T-helper 17 cell (primary cell): ENCODE results near the gene KIRREL1. TPM values are rescaled to one million over a fixed set of nuclear protein-coding genes. Genes with fewer than 3 reads are reported as not detected.

ENCODE experiments used
- ATAC-seq: fragments of 150-1000 bp; cut with Tn5 transposase; 2 replicates; pipeline ENCODE4 v1.10.0; 2021; ENCODE audit warnings: mild to moderate bottlenecking, moderate library complexity
- DNase-seq, 3 donors: peaks; one replicate each; pipeline versions ENCODE4 v3.0.0 to v3.0.0-alpha.2; 2020 to 2021
- H3K9me3 ChIP-seq: one replicate; pipeline ENCODE4 v1.7.0; 2013; ENCODE audit warnings: low read length, mild to moderate bottlenecking; ENCODE audit not compliant: control insufficient read depth, poor library complexity, severe bottlenecking
- H3K27ac Mint-ChIP-seq: one replicate; pipeline ENCODE4 v1.8.0; 2022; ENCODE audit warnings: mild to moderate bottlenecking, moderate library complexity, mixed read lengths
- H3K27me3 Mint-ChIP-seq: one replicate; pipeline ENCODE4 v1.8.0; 2022; ENCODE audit warnings: mixed read lengths
- H3K36me3 Mint-ChIP-seq: one replicate; pipeline ENCODE4 v1.8.0; 2022; ENCODE audit warnings: low read depth, mixed read lengths
- H3K4me1 Mint-ChIP-seq: one replicate; pipeline ENCODE4 v1.8.0; 2022; ENCODE audit warnings: mild to moderate bottlenecking, mixed read lengths
- H3K4me3 Mint-ChIP-seq: one replicate; pipeline ENCODE4 v1.8.0; 2022; ENCODE audit warnings: mild to moderate bottlenecking, moderate library complexity, mixed read lengths
- total RNA-seq, 4 donors: library from RNA in 2 of 4; stranded (reverse) in 2 of 4; gene quantifications; one replicate each; pipeline ENCODE4 v1.2.3 and lab custom pipeline; 2022 to 2026

Gene KIRREL1
- total RNA-seq, 2 donors from 2014 or later, result not detected

- Mint-ChIP-seq H3K4me3 (no peak overlapping the region), H3K27ac (no peak overlapping the region)
- ATAC-seq, result no peak
These were observed 42.6 kb downstream of the KIRREL1 start for GRCh38 chr1:158035976-158036583.

DNA sequence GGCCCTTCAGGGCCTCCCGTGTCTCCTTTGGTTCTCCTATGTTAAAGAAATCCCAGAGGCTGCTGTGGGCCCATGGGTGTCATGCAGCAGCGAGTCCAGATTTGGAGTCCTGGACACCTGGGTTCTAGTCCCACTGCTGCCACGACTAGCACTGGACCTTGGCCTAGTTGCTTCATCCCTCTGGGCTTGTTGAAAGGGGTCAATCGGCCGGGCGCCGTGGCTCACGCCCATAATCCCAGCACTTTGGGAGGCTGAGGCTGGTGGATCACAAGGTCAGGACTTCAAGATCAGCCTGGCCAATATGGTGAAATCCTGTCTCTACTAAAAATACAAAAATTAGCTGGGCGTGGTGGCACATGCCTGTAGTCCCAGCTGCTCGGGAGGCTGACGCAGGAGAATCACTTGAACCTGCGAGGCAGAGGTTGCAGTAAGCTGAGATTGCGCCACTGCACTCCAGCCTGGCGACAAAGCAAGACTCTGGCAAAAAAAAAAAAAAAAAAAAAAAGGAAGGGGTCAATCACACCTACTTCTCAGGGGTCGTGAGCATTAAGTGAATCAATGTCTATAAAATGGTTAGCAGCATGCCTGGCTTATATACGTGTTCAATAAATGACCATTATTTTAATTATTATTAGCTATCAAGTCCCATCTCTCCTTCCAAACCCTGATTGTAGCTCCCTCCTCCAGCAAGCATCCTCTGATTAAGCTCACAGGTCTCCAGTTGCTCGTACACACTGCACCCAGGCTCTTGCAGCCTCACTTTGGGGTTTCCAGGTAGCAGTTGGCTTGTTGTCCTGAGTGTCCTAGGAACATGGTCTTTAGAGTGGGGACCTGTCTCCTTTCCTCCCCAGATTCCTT, 43.8 kb downstream of the KIRREL1 start:
- DNase-seq, result no peak
- Mint-ChIP-seq H3K27ac (no peak overlapping the region), H3K4me1 (no peaks in the 10 kb centered on the region), H3K4me3 (no peak overlapping the region), H3K27me3 (peaks cover 47% of the 10 kb centered on the region), H3K36me3 (no peaks in the 10 kb centered on the region)
- no peaks in the 10 kb centered on the region for H3K9me3 ChIP-seq
- no peak for ATAC-seq

More at GRCh38 chr1:158035976-158036583, 42.6 kb downstream of the KIRREL1 start:
- H3K9me3 ChIP-seq, result no peaks in the 10 kb centered on the region
- no peak for DNase-seq
- H3K36me3 Mint-ChIP-seq, result no peaks in the 10 kb centered on the region
- no peaks in the 10 kb centered on the region for H3K4me1 Mint-ChIP-seq
- H3K27me3 Mint-ChIP-seq, result peaks cover 56% of the 10 kb centered on the region

GRCh38 chr1:158037866-158038359, 44.5 kb downstream of the KIRREL1 start:
- Mint-ChIP-seq H3K36me3 (no peaks in the 10 kb centered on the region), H3K4me3 (no peak overlapping the region), H3K4me1 (no peaks in the 10 kb centered on the region), H3K27ac (no peak overlapping the region), H3K27me3 (peaks cover 45% of the 10 kb centered on the region)
- no peak for DNase-seq
- no peaks in the 10 kb centered on the region for H3K9me3 ChIP-seq
- no peak for ATAC-seq

DNA sequence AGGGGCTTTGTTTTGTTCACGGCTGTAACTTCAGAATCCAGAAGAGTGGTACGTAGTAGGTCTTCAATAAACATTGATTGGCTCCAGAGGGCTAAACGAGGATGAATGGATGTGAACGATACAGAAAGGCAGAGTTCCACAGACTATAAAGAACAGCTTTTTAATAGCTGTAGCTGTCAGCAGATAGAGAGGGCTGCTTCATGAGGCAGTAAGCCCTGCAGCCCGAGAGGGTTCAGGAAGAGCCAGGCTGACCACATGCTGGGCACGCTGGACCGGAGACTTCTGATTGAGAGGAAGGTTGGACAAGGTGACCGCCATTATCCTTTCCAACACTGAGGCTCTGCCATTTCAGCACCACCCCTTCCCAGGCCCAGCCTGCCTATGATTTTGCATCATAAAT, 45.3 kb downstream of the KIRREL1 start:
- H3K9me3 ChIP-seq, result no peaks in the 10 kb centered on the region
- no peaks in the 10 kb centered on the region for H3K36me3 Mint-ChIP-seq
- no peak overlapping the region for H3K4me3 Mint-ChIP-seq
- H3K27ac Mint-ChIP-seq, result no peak overlapping the region
- H3K4me1 Mint-ChIP-seq, result no peaks in the 10 kb centered on the region
- ATAC-seq (no peak), DNase-seq (no peak)
- peaks cover 40% of the 10 kb centered on the region for H3K27me3 Mint-ChIP-seq

DNA sequence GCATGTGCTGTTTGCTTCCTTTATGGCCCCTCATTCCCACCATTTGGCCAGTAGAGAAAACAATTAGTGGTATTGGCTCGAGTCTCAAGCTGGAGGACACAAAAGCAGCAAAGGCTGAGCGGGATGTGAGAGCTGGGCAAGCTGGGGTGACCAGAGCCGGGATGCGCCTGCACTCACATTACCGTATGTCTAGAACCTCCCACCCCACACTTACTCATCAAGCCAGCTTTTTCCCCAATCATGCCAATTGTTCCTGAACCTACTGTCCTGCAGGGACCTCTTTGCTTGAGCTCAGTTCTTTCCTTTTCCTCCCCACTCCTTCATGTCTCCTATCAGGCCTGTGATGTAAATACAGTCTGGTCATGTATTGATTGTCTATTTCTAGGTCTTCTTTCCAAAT, 45.9 kb downstream of the KIRREL1 start:
- DNase-seq (no peak), ATAC-seq (no peak)
- Mint-ChIP-seq H3K4me3 (no peak overlapping the region), H3K36me3 (no peaks in the 10 kb centered on the region), H3K27me3 (peaks cover 40% of the 10 kb centered on the region), H3K27ac (no peak overlapping the region), H3K4me1 (no peaks in the 10 kb centered on the region)
- H3K9me3 ChIP-seq, result no peaks in the 10 kb centered on the region

GRCh38 chr1:158040323-158040722, 46.9 kb downstream of the KIRREL1 start:
- no peaks in the 10 kb centered on the region for H3K9me3 ChIP-seq
- peaks cover 46% of the 10 kb centered on the region for H3K27me3 Mint-ChIP-seq
- DNase-seq (no peak), ATAC-seq (no peak)
- H3K27ac Mint-ChIP-seq, result no peak overlapping the region
- no peaks in the 10 kb centered on the region for H3K4me1 Mint-ChIP-seq
- no peak overlapping the region for H3K4me3 Mint-ChIP-seq
- no peaks in the 10 kb centered on the region for H3K36me3 Mint-ChIP-seq

DNA sequence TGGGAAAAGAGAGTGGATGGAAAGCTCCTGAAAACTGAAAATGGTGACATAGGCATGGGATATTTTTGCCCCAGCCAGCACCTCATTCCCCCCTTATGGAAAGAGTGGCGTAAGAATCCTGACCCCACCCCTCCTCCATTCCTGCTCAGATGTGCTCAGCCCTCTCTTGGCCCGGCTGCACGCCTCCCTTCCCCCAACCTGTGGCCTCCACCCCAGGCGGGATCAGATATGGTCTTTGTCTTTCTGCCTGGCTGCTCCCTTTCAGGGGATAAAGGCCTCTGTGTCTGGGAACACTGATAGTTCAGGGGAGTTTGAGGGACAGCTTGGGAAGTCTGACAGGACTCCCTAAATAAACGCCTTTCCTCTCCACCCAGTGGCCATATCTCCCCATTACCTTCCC, 49.8 kb downstream of the KIRREL1 start:
- no peaks in the 10 kb centered on the region for H3K36me3 Mint-ChIP-seq
- no peaks in the 10 kb centered on the region for H3K9me3 ChIP-seq

DNA sequence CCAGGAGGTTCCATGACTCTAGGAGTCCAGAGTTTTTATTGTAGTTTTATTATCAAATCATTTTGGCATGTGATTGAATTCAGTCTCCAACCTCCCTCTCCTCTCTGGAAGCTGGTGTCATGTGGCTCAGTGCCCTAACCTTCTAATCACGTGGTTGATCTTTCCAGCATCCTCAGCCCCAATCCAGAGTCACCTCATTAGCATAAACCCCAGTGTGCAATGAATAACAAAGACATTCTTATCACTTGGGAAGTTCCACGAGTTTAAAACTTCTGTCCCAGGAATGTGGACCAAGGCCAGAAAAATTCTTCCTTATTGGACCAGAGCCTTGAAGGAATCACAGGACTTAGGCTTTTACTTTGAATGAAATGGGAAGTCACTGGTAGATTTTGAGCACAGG, 52.2 kb downstream of the KIRREL1 start:
- Mint-ChIP-seq H3K4me1 (no peaks in the 10 kb centered on the region), H3K36me3 (no peaks in the 10 kb centered on the region), H3K4me3 (no peak overlapping the region), H3K27me3 (peaks cover 11% of the 10 kb centered on the region), H3K27ac (no peak overlapping the region)
- no peaks in the 10 kb centered on the region for H3K9me3 ChIP-seq
- DNase-seq, result no peak
- no peak for ATAC-seq

More for the DNA sequence above, 49.8 kb downstream of the KIRREL1 start:
- H3K27me3 Mint-ChIP-seq, result peaks cover 31% of the 10 kb centered on the region
- H3K4me3 Mint-ChIP-seq, result no peak overlapping the region
- no peak for DNase-seq
- H3K4me1 Mint-ChIP-seq, result no peaks in the 10 kb centered on the region
- H3K27ac Mint-ChIP-seq, result no peak overlapping the region
- no peak for ATAC-seq

DNA sequence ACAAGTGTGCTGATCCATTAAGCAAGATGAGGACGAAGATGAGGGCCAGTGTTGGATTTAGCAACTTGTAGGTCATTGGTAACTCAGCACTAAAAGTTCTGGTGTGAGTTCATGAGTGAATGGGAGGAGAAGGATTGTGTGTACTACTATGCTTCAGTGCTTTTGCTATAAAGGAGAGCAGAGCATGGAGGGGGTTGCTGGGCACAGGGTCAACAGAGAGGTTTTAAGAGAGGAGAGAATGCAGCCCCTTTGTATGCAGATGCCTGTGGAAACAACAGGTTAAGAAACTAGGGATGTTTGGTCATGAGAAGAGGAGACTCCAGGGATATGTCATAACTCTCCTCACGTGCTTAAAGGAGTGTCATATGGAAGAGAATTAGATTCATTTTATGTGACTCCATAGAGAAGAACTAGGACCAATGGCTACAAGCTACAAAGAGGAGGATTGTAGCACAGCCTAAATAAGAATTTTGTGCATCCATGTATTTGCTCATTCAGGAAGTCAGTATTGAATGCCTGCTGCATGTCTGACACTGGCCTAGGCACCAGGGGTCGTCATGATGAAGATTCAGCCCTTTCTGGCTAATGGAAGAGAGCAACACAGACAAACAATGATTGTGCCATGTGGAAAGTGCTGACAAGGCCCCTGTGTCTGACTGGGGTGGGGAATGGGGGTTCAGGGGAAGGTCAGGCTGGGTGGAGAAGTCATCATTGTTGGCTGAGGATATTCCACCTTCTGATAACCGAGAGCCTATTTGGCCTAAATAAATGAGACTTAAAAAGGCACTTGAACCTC, 53.5 kb downstream of the KIRREL1 start:
- H3K36me3 Mint-ChIP-seq, result no peaks in the 10 kb centered on the region
- H3K9me3 ChIP-seq, result no peaks in the 10 kb centered on the region
- no peak overlapping the region for H3K27ac Mint-ChIP-seq
- H3K4me3 Mint-ChIP-seq, result no peak overlapping the region
- DNase-seq, result no peak
- peaks cover 18% of the 10 kb centered on the region for H3K27me3 Mint-ChIP-seq
- ATAC-seq, result no peak
- H3K4me1 Mint-ChIP-seq, result no peaks in the 10 kb centered on the region

DNA sequence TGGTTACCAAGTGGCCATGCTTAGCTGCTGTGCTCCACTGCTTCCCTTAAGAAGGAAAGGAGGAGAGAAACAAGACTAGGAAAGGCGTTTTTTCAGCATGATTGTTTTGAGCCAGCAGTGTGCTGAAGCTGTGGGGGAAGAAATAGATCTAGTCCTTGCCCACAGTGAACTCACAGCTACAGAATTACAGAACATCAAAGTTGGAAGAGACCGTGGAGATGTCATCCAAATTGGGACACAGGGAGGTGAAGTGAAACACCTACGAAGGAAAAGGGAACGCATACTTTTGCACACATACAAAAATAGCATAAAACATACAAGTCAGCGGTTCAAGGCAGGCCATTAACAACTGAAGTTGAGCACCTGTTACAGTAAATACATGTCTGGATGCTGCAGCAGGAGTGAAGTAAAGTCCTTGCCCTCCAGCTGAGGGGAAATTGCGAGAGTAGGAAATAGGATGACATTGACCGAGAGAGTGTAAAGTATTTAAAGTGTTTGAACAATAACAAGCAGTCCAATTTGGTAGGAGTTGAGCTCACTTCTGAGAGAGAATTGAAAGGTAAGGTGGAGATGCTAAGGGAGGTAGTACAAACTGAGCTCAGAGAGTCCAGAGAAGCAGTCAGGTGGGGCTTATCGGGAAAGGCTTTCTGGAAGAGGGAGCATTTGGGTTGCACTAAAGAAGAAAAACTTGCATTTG, 55.1 kb downstream of the KIRREL1 start:
- Mint-ChIP-seq H3K4me1 (no peaks in the 10 kb centered on the region), H3K27ac (no peak overlapping the region), H3K4me3 (no peak overlapping the region), H3K27me3 (peaks cover 32% of the 10 kb centered on the region), H3K36me3 (no peaks in the 10 kb centered on the region)
- H3K9me3 ChIP-seq, result no peaks in the 10 kb centered on the region
- ATAC-seq (no peak), DNase-seq (no peak)

- Mint-ChIP-seq H3K27me3 (peaks cover 38% of the 10 kb centered on the region), H3K36me3 (no peaks in the 10 kb centered on the region), H3K4me1 (no peaks in the 10 kb centered on the region), H3K4me3 (no peak overlapping the region), H3K27ac (no peak overlapping the region)
- H3K9me3 ChIP-seq, result no peaks in the 10 kb centered on the region
- DNase-seq (no peak), ATAC-seq (no peak)
These were observed 56.4 kb downstream of the KIRREL1 start for GRCh38 chr1:158049853-158050252.

DNA sequence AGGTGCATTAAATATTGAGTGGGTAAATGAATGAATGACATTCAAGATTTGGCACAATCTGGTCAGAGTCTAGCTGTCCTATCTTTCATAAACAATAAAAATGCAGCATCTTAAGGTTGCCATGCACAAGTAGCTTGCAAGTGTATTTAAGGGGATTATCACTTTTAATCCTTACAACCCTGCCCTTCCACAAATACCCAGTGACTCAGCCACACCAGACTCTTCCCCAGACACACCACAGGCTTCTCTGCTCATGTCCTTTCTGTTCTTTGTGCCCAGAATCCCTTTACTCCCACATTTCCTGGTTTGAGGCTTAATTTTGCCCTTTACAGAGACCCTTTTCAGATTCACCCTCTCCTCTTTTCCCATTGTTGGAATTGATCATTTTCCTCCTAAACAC, 59.8 kb downstream of the KIRREL1 start:
- DNase-seq (no peak), ATAC-seq (no peak)
- Mint-ChIP-seq H3K4me1 (no peaks in the 10 kb centered on the region), H3K4me3 (no peak overlapping the region), H3K36me3 (peaks cover 2% of the 10 kb centered on the region), H3K27me3 (peaks cover 59% of the 10 kb centered on the region), H3K27ac (no peak overlapping the region)
- no peaks in the 10 kb centered on the region for H3K9me3 ChIP-seq

DNA sequence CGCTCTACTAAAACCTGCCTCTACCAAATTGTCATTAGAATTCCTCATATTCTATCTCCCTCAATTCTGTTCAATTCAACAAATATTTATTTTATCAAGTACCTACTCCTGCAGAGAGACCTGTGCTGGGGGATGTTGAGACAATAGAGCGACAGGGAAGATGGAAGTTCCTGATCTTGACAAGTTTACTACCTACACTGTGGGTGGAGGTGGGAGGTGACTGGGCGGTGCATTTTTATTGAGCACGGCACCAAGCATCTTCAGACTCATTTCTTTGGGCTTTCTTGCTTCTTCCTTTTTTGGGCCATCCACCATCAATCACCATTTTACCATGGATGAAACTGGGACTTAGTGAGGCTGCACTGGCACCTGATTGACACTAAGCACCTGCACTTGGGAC, 61.3 kb downstream of the KIRREL1 start:
- Mint-ChIP-seq H3K27me3 (peaks cover 70% of the 10 kb centered on the region), H3K4me1 (no peaks in the 10 kb centered on the region), H3K4me3 (no peak overlapping the region), H3K27ac (no peak overlapping the region), H3K36me3 (peaks cover 2% of the 10 kb centered on the region)
- ATAC-seq (no peak), DNase-seq (no peak)
- no peaks in the 10 kb centered on the region for H3K9me3 ChIP-seq
